ENCODE results near the gene ARMH4.

DNA sequence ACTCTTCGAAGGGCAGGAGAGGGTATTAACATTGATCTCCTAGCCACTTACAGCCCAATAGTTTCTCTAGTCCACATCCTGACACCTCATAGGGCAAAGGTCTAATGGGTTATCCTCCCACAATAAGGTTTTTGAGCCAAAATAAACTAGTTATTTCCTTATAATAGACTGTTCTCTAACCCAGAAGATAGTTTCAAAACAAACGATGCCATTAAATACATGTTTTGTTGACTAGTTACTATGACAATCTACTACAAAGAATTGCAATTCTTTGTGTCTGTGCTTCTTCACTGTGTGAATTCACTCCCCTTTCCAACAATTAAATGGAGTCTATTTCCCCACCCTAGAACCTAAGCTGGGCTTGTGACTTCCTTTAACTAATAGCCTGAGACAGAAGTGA, 41.5 kb upstream of the ARMH4 start:
- no peak for TF ChIP-seq SUZ12 (IDR thresholded peaks at IDR 0.05; ENCODE audit: extremely low read depth, insufficient read depth, insufficient read length)
- TF ChIP-seq YY1 (IDR thresholded peaks at IDR 0.05; ENCODE audit: insufficient read depth, insufficient read length) = no peak
